CD4-positive, CD25-positive, alpha-beta regulatory T cell (primary cell): ENCODE results near the gene DIAPH1. TPM values are rescaled to one million over a fixed set of nuclear protein-coding genes. Genes with fewer than 3 reads are reported as not detected.
A peak's percentile ranks its signal among the peaks of the same experiment; 100 is the strongest.

Source experiments
- ATAC-seq, 2 donors: fragments of 150-1000 bp; cut with Tn5 transposase; one replicate each; pipeline ENCODE4 v1.10.0; 2021; ENCODE audit warnings: low read depth in 2 of 2, moderate number of reproducible peaks in 2 of 2, moderate library complexity in 1 of 2
- DNase-seq, 3 donors: peaks; one replicate each; pipeline versions ENCODE4 v3.0.0 to v3.0.0-alpha.2; 2012 to 2022; ENCODE audit warnings: mixed read lengths in 1 of 3
- H3K27ac ChIP-seq: one replicate; pipeline ENCODE4 v1.7.0; 2013; ENCODE audit warnings: mild to moderate bottlenecking, low read length; ENCODE audit not compliant: insufficient read depth, poor library complexity, severe bottlenecking
- H3K27me3 ChIP-seq: one replicate; pipeline ENCODE4 v1.7.0; 2013; ENCODE audit warnings: low read length; ENCODE audit not compliant: control insufficient read depth, insufficient read depth
- H3K36me3 ChIP-seq: one replicate; pipeline ENCODE4 v1.7.0; 2013; ENCODE audit warnings: mild to moderate bottlenecking, low read length, moderate library complexity; ENCODE audit not compliant: control insufficient read depth, insufficient read depth
- H3K4me1 ChIP-seq: 2 replicates; pipeline ENCODE4 v1.7.0; 2013; ENCODE audit warnings: mild to moderate bottlenecking, low read length; ENCODE audit not compliant: insufficient read depth, control insufficient read depth, poor library complexity, severe bottlenecking
- H3K4me3 ChIP-seq: one replicate; pipeline ENCODE4 v1.7.0; 2013; ENCODE audit warnings: low read depth, mild to moderate bottlenecking, low read length, moderate library complexity
- H3K9me3 ChIP-seq, 2 experiments: 1 replicate in 1 of 2; 2 replicates in 1 of 2; pipeline ENCODE4 v1.7.0; 2013; ENCODE audit warnings: low read length in 2 of 2, mild to moderate bottlenecking in 1 of 2, moderate library complexity in 1 of 2; ENCODE audit not compliant: control insufficient read depth in 2 of 2
- H3K27ac Mint-ChIP-seq, 3 donors: one replicate each; pipeline ENCODE4 v1.8.0; 2020 to 2022; ENCODE audit warnings: mild to moderate bottlenecking in 3 of 3, mixed read lengths in 3 of 3, moderate library complexity in 2 of 3
- H3K27me3 Mint-ChIP-seq: one replicate; pipeline ENCODE4 v1.8.0; 2022; ENCODE audit warnings: mild to moderate bottlenecking, mixed read lengths
- H3K36me3 Mint-ChIP-seq: one replicate; pipeline ENCODE4 v1.8.0; 2020; ENCODE audit warnings: mixed read lengths
- H3K4me1 Mint-ChIP-seq, 4 donors: one replicate each; pipeline ENCODE4 v1.8.0; 2020 to 2022; ENCODE audit warnings: mixed read lengths in 4 of 4, mild to moderate bottlenecking in 1 of 4
- H3K4me3 Mint-ChIP-seq, 4 donors: one replicate each; pipeline ENCODE4 v1.8.0; 2020 to 2022; ENCODE audit warnings: mild to moderate bottlenecking in 4 of 4, mixed read lengths in 4 of 4, moderate library complexity in 3 of 4
- H3K9me3 Mint-ChIP-seq, 7 donors: one replicate each; pipeline ENCODE4 v1.8.0; 2020 to 2022; ENCODE audit warnings: mixed read lengths in 7 of 7, mild to moderate bottlenecking in 3 of 7, moderate library complexity in 2 of 7
- polyA plus RNA-seq, 4 donors: library from polyadenylated mRNA; unstranded; fragments of 300-500 nt; fragmentation: Illumina TruSeq; gene quantifications; one replicate each; pipeline ENCODE4 v1.2.3, GENCODE V29; 2021
- total RNA-seq: library from RNA; stranded (reverse); gene quantifications from one replicate; pipeline ENCODE4 v1.2.3, GENCODE V29; 2022

The DIAPH1 gene
- total and polyA plus RNA-seq, 5 donors from 2014 or later: 86.1 to 287 (median 91.3) TPM

DNA sequence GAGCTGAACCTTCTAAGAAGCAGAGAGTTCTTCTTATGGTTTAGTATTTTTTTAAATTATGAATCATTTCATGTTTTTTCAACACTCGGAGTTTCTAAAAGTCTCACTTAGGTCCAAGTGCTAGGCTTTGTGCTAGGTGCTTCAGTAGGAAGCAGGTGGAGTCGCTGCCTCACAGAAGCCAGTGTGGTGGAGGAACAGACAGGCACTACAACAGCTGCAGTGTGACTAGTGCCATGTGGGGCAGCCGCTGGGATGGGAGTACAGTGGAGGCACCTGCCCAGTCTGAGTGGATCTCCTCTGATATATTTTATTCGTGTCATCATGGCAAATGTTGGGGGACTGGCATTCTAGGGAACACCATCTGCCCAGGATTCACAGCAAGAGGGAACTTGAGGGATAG lies 114.6 kb downstream of the DIAPH1 start:
- Mint-ChIP-seq H3K9me3 (no peaks in the 10 kb centered on the region), H3K27me3 (peaks cover 2% of the 10 kb centered on the region), H3K4me3 (no peak overlapping the region), H3K36me3 (peaks cover 5% of the 10 kb centered on the region), H3K4me1 (no peaks in the 10 kb centered on the region), H3K27ac (no peak overlapping the region)
- Histone ChIP-seq H3K27me3 (no peaks in the 10 kb centered on the region), H3K4me3 (no peak overlapping the region), H3K4me1 (no peaks in the 10 kb centered on the region), H3K9me3 (no peaks in the 10 kb centered on the region), H3K27ac (no peak overlapping the region), H3K36me3 (no peaks in the 10 kb centered on the region)
- DNase-seq (no peak), ATAC-seq (no peak)

DNA sequence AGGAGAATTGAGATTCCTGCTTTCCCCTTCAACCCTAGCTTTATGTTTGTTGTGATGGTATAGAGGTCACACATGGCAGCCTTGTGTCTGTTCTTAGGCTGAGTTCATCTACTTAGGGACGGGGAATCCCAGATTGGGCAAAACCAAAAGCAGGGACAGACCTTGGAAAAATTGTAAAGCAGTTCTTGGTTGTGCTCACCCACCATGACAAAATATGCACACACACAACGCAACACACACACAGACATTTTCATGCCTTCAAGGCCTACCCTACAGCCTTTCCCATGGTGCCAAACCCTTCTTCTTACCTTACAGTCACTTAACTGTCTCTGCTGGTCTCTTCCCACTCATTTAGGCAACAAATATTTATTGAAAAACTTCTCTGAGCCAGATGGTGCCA lies 115.1 kb downstream of the DIAPH1 start:
- Mint-ChIP-seq H3K4me1 (no peaks in the 10 kb centered on the region), H3K36me3 (peaks cover 8% of the 10 kb centered on the region), H3K27ac (no peak overlapping the region), H3K9me3 (no peaks in the 10 kb centered on the region), H3K27me3 (peaks cover 4% of the 10 kb centered on the region), H3K4me3 (no peak overlapping the region)
- H3K36me3 ChIP-seq: no peaks in the 10 kb centered on the region
- H3K27me3 ChIP-seq: no peaks in the 10 kb centered on the region
- H3K9me3 ChIP-seq: no peaks in the 10 kb centered on the region
- no peaks in the 10 kb centered on the region for H3K4me1 ChIP-seq
- DNase-seq: no peak
- no peak for ATAC-seq
- H3K27ac ChIP-seq: no peak overlapping the region
- H3K4me3 ChIP-seq: no peak overlapping the region

DNA sequence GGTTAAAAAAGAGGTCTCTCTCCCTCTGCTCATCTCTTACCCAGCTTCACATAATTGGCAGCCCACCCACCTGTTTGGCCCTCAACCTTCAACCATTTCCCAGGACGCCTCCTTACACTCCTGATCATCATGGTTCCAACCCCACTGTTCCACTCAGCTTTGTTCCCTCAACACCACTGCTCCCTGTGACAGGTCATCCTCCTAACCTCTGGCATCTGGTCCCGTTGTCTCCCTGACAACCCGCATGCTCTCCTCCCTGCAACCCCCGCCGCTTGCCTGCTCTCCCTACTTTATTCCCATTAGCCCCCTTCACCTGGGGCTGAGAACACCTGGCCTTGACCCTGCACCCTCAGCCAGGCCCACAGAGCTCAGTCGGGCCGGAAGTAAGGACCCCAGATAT lies 117.0 kb downstream of the DIAPH1 start:
- Mint-ChIP-seq H3K27me3 (peaks cover 11% of the 10 kb centered on the region), H3K27ac (peak overlapping the region in 1 of 3 donors; percentile 58), H3K4me3 (no peak overlapping the region), H3K9me3 (peaks cover 0 to 3% (median 0%) of the 10 kb centered on the region in 7 donors), H3K4me1 (no peaks in the 10 kb centered on the region), H3K36me3 (peaks cover 8% of the 10 kb centered on the region)
- no peaks in the 10 kb centered on the region for H3K4me1 ChIP-seq
- H3K9me3 ChIP-seq: no peaks in the 10 kb centered on the region
- ATAC-seq (no peak), DNase-seq (no peak)
- no peak overlapping the region for H3K4me3 ChIP-seq
- H3K27me3 ChIP-seq: no peaks in the 10 kb centered on the region
- H3K27ac ChIP-seq: no peak overlapping the region
- no peaks in the 10 kb centered on the region for H3K36me3 ChIP-seq

- H3K4me1 ChIP-seq: no peaks in the 10 kb centered on the region
- H3K9me3 ChIP-seq: no peaks in the 10 kb centered on the region
- H3K27me3 Mint-ChIP-seq: peaks cover 53% of the 10 kb centered on the region
- no peak overlapping the region for H3K4me3 Mint-ChIP-seq
- ATAC-seq (no peak), DNase-seq (no peak)
- H3K36me3 ChIP-seq: no peaks in the 10 kb centered on the region
- peaks cover 0 to 7% (median 0%) of the 10 kb centered on the region in 7 donors for H3K9me3 Mint-ChIP-seq
- peaks cover 18% of the 10 kb centered on the region for H3K27me3 ChIP-seq
- no peak overlapping the region for H3K27ac Mint-ChIP-seq
- H3K27ac ChIP-seq: no peak overlapping the region
- peaks cover 0 to 20% (median 1%) of the 10 kb centered on the region in 4 donors for H3K4me1 Mint-ChIP-seq
- peaks cover 3% of the 10 kb centered on the region for H3K36me3 Mint-ChIP-seq
- no peak overlapping the region for H3K4me3 ChIP-seq
These were observed 122.8 kb downstream of the DIAPH1 start for GRCh38 chr5:141496038-141496437.

- Histone ChIP-seq H3K4me3 (no peak overlapping the region), H3K27ac (no peak overlapping the region), H3K27me3 (peaks cover 20% of the 10 kb centered on the region), H3K9me3 (no peaks in the 10 kb centered on the region), H3K36me3 (no peaks in the 10 kb centered on the region), H3K4me1 (no peaks in the 10 kb centered on the region)
- ATAC-seq (no peak), DNase-seq (no peak)
- Mint-ChIP-seq H3K27me3 (peaks cover 59% of the 10 kb centered on the region), H3K4me1 (peaks cover 0 to 22% (median 1%) of the 10 kb centered on the region in 4 donors), H3K36me3 (peaks cover 3% of the 10 kb centered on the region), H3K27ac (no peak overlapping the region), H3K9me3 (peaks cover 0 to 7% (median 0%) of the 10 kb centered on the region in 7 donors), H3K4me3 (peak overlapping the region in 1 of 4 donors; percentile 28)
These were observed 123.4 kb downstream of the DIAPH1 start for GRCh38 chr5:141495453-141495811.

- H3K9me3 ChIP-seq: no peaks in the 10 kb centered on the region
- H3K27ac Mint-ChIP-seq: no peak overlapping the region
- no peak overlapping the region for H3K4me3 Mint-ChIP-seq
- peaks cover 3% of the 10 kb centered on the region for H3K36me3 Mint-ChIP-seq
- no peak overlapping the region for H3K27ac ChIP-seq
- DNase-seq (no peak), ATAC-seq (no peak)
- H3K4me1 Mint-ChIP-seq: peaks cover 0 to 22% (median 1%) of the 10 kb centered on the region in 4 donors
- no peaks in the 10 kb centered on the region for H3K4me1 ChIP-seq
- H3K27me3 ChIP-seq: peaks cover 22% of the 10 kb centered on the region
- no peak overlapping the region for H3K4me3 ChIP-seq
- peaks cover 0 to 7% (median 0%) of the 10 kb centered on the region in 7 donors for H3K9me3 Mint-ChIP-seq
- no peaks in the 10 kb centered on the region for H3K36me3 ChIP-seq
- H3K27me3 Mint-ChIP-seq: peaks cover 61% of the 10 kb centered on the region
These were observed 123.9 kb downstream of the DIAPH1 start for GRCh38 chr5:141494761-141495452.

- H3K36me3 Mint-ChIP-seq: no peaks in the 10 kb centered on the region
- peaks cover 62% of the 10 kb centered on the region for H3K27me3 Mint-ChIP-seq
- peaks cover 0 to 22% (median 1%) of the 10 kb centered on the region in 4 donors for H3K4me1 Mint-ChIP-seq
These were observed 125.0 kb downstream of the DIAPH1 start for GRCh38 chr5:141493500-141494422.

More at GRCh38 chr5:141493500-141494422, 125.0 kb downstream of the DIAPH1 start:
- Histone ChIP-seq H3K4me1 (no peaks in the 10 kb centered on the region), H3K27ac (no peak overlapping the region), H3K27me3 (peaks cover 23% of the 10 kb centered on the region), H3K4me3 (no peak overlapping the region), H3K36me3 (no peaks in the 10 kb centered on the region), H3K9me3 (no peaks in the 10 kb centered on the region)
- Mint-ChIP-seq H3K9me3 (peaks cover 0 to 7% (median 0%) of the 10 kb centered on the region in 7 donors), H3K4me3 (no peak overlapping the region), H3K27ac (no peak overlapping the region)
- DNase-seq (no peak), ATAC-seq (no peak)
